ENCODE data around the gene PRPF38B.
"Not testable (repeated sequence)": the region's sequence is repeated elsewhere in the genome, so short reads cannot be mapped to it uniquely, and the experiment has no call there.

Gene PRPF38B

GRCh38 chr1:108681701-108682100, 10.4 kb upstream of the PRPF38B start:
- ATAC-seq = not testable (repeated sequence)

- no peak for ATAC-seq
Measured at GRCh38 chr1:108685529-108685928, 6.6 kb upstream of the PRPF38B start.

- no peak for ATAC-seq
Measured at GRCh38 chr1:108686614-108687313, 5.3 kb upstream of the PRPF38B start.

- ATAC-seq = no peak
Measured at GRCh38 chr1:108691128-108691941, 775 bp upstream of the PRPF38B start.

GRCh38 chr1:108692724-108693655, 880 bp downstream of the PRPF38B start:
- peak; percentile 62 to 63 for ATAC-seq

GRCh38 chr1:108695535-108695934, 3.4 kb downstream of the PRPF38B start:
- ATAC-seq = no peak

GRCh38 chr1:108699375-108700332, 7.5 kb downstream of the PRPF38B start:
- ATAC-seq = no peak

- ATAC-seq = no peak
Measured at GRCh38 chr1:108701176-108701849, 9.2 kb downstream of the PRPF38B start.

GRCh38 chr1:108702109-108702508, 10.0 kb downstream of the PRPF38B start:
- ATAC-seq = not testable (repeated sequence)

GRCh38 chr1:108703939-108704338, 11.8 kb downstream of the PRPF38B start:
- ATAC-seq = peak; percentile 84 to 91

- no peak for ATAC-seq
Measured at GRCh38 chr1:108704496-108704895, 12.4 kb downstream of the PRPF38B start.

GRCh38 chr1:108706643-108707042, 14.5 kb downstream of the PRPF38B start:
- ATAC-seq = no peak

GRCh38 chr1:108708691-108709660, 16.9 kb downstream of the PRPF38B start:
- ATAC-seq = peak; percentile 51 to 67

- ATAC-seq = no peak
Measured at GRCh38 chr1:108712606-108713150, 20.6 kb downstream of the PRPF38B start, which contains the start of gene FNDC7. Gene FNDC7 (plus strand): TSS chr1:108712908. CDS start chr1:108712934, 26 bp downstream.

GRCh38 chr1:108715932-108716331, 23.8 kb downstream of the PRPF38B start:
- no peak for ATAC-seq

- no peak for ATAC-seq
Measured at GRCh38 chr1:108716437-108717230, 24.5 kb downstream of the PRPF38B start.

- ATAC-seq = no peak
Measured at GRCh38 chr1:108717774-108718316, 25.7 kb downstream of the PRPF38B start.

Data from activated CD4-positive, CD25-positive, alpha-beta regulatory T cell treated with anti-CD3 and anti-CD28 coated beads, Interleukin-2, amount 50 U/mL, for 24 hours (primary cell).